HEK293 (cell line): ENCODE data around the gene DMD.

ENCODE experiments used
- CTCF ChIA-PET: fragments of 350-600 bp; formaldehyde crosslinking; extraction: SDS; loops from one replicate; lab custom pipeline; 2021; ENCODE audit warnings: antibody characterized with exemption; lab: Yijun Ruan, JAX
- POLR2A ChIA-PET: fragments of 300-600 bp; formaldehyde crosslinking; extraction: SDS; loops from one replicate; lab custom pipeline; 2020; ENCODE audit warnings: antibody characterized with exemption, inconsistent platforms; lab: Yijun Ruan, JAX
- H3K27ac ChIP-seq: fragments of 200-500 bp; sonication (Bioruptor generic); 2 replicates; pipeline ENCODE4 v1.5.1; 2014; ENCODE audit warnings: low read depth, low read length, control low read depth, inconsistent platforms; ENCODE audit errors: extremely low read depth
- H3K36me3 ChIP-seq, 2 experiments: fragments of 200-500 bp in 1 of 2; sonication (Bioruptor generic) in 1 of 2; 1 replicate in 1 of 2; 2 replicates in 1 of 2; pipeline ENCODE4 v1.5.1; 2014 to 2017; ENCODE audit warnings: inconsistent platforms in 2 of 2, low read length in 2 of 2; ENCODE audit not compliant: control insufficient read depth in 2 of 2, insufficient read depth in 1 of 2
- H3K4me1 ChIP-seq: fragments of 200-500 bp; sonication (Bioruptor generic); 2 replicates; pipeline ENCODE4 v1.5.1; 2014; ENCODE audit warnings: mild to moderate bottlenecking, low read length, inconsistent platforms; ENCODE audit not compliant: control insufficient read depth, insufficient read depth
- H3K4me3 ChIP-seq: 2 replicates; pipeline ENCODE4 v1.5.1; 2011; ENCODE audit warnings: low read depth, mild to moderate bottlenecking, control low read depth, low read length, moderate library complexity
- H3K9me3 ChIP-seq: fragments of 200-500 bp; sonication (Bioruptor generic); 2 replicates; pipeline ENCODE4 v1.5.1; 2014; ENCODE audit warnings: low read depth, low read length, inconsistent platforms; ENCODE audit not compliant: control insufficient read depth, insufficient read depth
- SETDB1 ChIP-seq: IDR thresholded peaks from one replicate; pipeline ENCODE4 v1.6.1; 2017; ENCODE audit warnings: mild to moderate bottlenecking, low read length, moderate library complexity, mixed read lengths; ENCODE audit not compliant: insufficient read length
- TCF7L2 ChIP-seq: IDR thresholded peaks from 2 replicates; pipeline ENCODE4 v1.6.1; 2011; ENCODE audit warnings: low read depth, mild to moderate bottlenecking, inconsistent platforms, low read length, moderate library complexity, borderline replicate concordance
- ZBTB8A ChIP-seq: fragments of 450-650 bp; formaldehyde crosslinking; IDR thresholded peaks from 2 replicates; pipeline ENCODE4 v1.5.1; 2016; ENCODE audit warnings: missing biosample characterization, missing genetic modification characterization
- ZFHX2 ChIP-seq: fragments of 450-650 bp; formaldehyde crosslinking; conservative IDR thresholded peaks from 2 replicates; pipeline ENCODE4 v1.5.1; 2016; ENCODE audit warnings: missing biosample characterization, missing genetic modification characterization
- ZFP37 ChIP-seq: fragments of 450-650 bp; formaldehyde crosslinking; IDR thresholded peaks from 2 replicates; pipeline ENCODE4 v1.5.1; 2016; ENCODE audit warnings: missing biosample characterization, missing genetic modification characterization
- ZNF132 ChIP-seq: fragments of 450-650 bp; formaldehyde crosslinking; IDR thresholded peaks from 2 replicates; pipeline ENCODE4 v1.5.1; 2017; ENCODE audit warnings: missing biosample characterization, missing genetic modification characterization, borderline replicate concordance
- ZNF169 ChIP-seq: fragments of 450-650 bp; formaldehyde crosslinking; IDR thresholded peaks from 2 replicates; pipeline ENCODE4 v1.5.1; 2016; ENCODE audit warnings: missing biosample characterization, missing genetic modification characterization
- ZNF221 ChIP-seq: fragments of 450-650 bp; formaldehyde crosslinking; IDR thresholded peaks from 2 replicates; pipeline ENCODE4 v1.5.1; 2017; ENCODE audit warnings: missing biosample characterization, missing genetic modification characterization, borderline replicate concordance
- ZNF266 ChIP-seq: fragments of 450-650 bp; formaldehyde crosslinking; IDR thresholded peaks from 2 replicates; pipeline ENCODE4 v1.5.1; 2016; ENCODE audit warnings: missing biosample characterization, missing genetic modification characterization, low read depth
- ZNF292 ChIP-seq: fragments of 450-650 bp; formaldehyde crosslinking; IDR thresholded peaks from 2 replicates; pipeline ENCODE4 v1.5.1; 2016; ENCODE audit warnings: low read depth, missing biosample characterization, missing genetic modification characterization, borderline replicate concordance
- ZNF350 ChIP-seq: fragments of 450-650 bp; formaldehyde crosslinking; IDR thresholded peaks from 2 replicates; pipeline ENCODE4 v1.5.0; 2017; ENCODE audit warnings: missing biosample characterization, mild to moderate bottlenecking, missing genetic modification characterization
- ZNF473 ChIP-seq: fragments of 450-650 bp; formaldehyde crosslinking; IDR thresholded peaks from 2 replicates; pipeline ENCODE4 v1.5.1; 2017; ENCODE audit warnings: missing biosample characterization, missing genetic modification characterization
- ZNF600 ChIP-seq: fragments of 450-650 bp; formaldehyde crosslinking; IDR thresholded peaks from 2 replicates; pipeline ENCODE4 v1.5.1; 2016; ENCODE audit warnings: missing biosample characterization, missing genetic modification characterization
- ZNF701 ChIP-seq: fragments of 450-650 bp; formaldehyde crosslinking; IDR thresholded peaks from 2 replicates; pipeline ENCODE4 v1.5.1; 2016; ENCODE audit warnings: missing biosample characterization, missing genetic modification characterization
- ZNF768 ChIP-seq: fragments of 450-650 bp; formaldehyde crosslinking; IDR thresholded peaks from 2 replicates; pipeline ENCODE4 v1.5.1; 2018; ENCODE audit warnings: missing biosample characterization, mild to moderate bottlenecking, missing genetic modification characterization
- ZSCAN23 ChIP-seq: fragments of 450-650 bp; formaldehyde crosslinking; IDR thresholded peaks from 2 replicates; pipeline ENCODE4 v1.5.1; 2016; ENCODE audit warnings: missing biosample characterization, missing genetic modification characterization
- ZXDB ChIP-seq: fragments of 450-650 bp; formaldehyde crosslinking; IDR thresholded peaks from 2 replicates; pipeline ENCODE4 v1.5.1; 2016; ENCODE audit warnings: missing biosample characterization, missing genetic modification characterization
- TF ChIP-seq, protein P1 (sequence below): fragments of 450-650 bp; formaldehyde crosslinking; IDR thresholded peaks from 2 replicates; pipeline ENCODE4 v1.5.1; 2016; ENCODE audit warnings: missing biosample characterization, missing genetic modification characterization
- TF ChIP-seq, protein P2 (sequence below): fragments of 450-650 bp; formaldehyde crosslinking; IDR thresholded peaks from 2 replicates; pipeline ENCODE4 v1.5.1; 2016; ENCODE audit warnings: missing biosample characterization, missing genetic modification characterization
- TF ChIP-seq, protein P3 (sequence below): fragments of 450-650 bp; formaldehyde crosslinking; IDR thresholded peaks from 2 replicates; pipeline ENCODE4 v1.5.1; 2016; ENCODE audit warnings: missing biosample characterization, missing genetic modification characterization

DMD gene

DNA sequence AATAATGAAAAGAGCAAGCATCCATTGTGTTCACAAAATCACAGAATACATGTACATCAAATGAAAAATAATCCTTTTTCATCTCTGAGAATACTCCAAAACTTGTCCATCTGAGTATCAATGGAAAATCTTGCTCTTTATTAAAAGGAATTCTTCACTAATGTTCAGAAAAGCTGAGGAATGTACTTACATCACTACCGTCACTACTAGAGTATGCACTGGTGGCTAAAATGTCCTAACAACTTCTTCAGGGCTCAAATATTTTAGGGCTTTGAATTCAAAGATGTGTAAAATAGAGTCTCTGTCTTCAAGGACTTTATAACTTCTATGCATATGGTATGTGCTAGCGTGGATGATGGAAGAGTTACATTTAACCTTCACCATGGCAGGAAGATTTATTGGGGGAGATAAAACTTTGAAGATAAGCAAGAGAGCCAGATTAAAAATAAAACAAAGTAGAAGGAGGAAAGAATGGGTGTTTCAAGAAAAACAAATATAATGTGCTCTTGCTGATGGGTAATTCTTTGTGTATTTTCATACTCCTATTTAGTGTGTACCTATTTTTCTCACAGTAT lies 55.1 kb downstream of the DMD start:
- H3K9me3 ChIP-seq = no peaks in the 10 kb centered on the region
- no peak for TF ChIP-seq ZBTB8A (tag by site-specific recombination)
- peak; percentile 67; the same call in 1 of the 2 replicates for TF ChIP-seq TCF7L2
- no peak overlapping the region for H3K27ac ChIP-seq
- CTCF ChIA-PET = no interaction called here
- H3K4me1 ChIP-seq = no peaks in the 10 kb centered on the region
- no peak overlapping the region for H3K4me3 ChIP-seq
- no peaks in the 10 kb centered on the region for H3K36me3 ChIP-seq
- POLR2A ChIA-PET = no interaction called here

DNA sequence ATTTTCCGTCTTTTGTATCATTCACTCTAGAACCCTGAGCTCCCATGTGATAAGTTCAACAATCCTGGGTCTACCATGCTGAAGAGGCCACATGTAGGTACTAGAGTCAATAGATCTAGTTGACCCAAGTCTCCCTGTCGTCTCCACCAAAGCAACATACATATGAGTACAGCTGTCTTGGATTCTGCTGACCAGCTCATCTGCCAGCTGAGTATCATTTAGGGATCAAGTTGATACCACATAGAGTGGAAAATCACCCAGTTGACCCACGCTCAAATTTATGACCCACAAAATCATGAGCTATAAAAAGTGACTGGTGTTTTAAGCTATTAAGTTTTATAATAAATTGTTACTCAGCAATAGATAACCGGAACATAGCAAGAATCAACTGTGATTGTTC lies 61.8 kb downstream of the DMD start:
- H3K27ac ChIP-seq = no peak overlapping the region
- ChIA-PET CTCF (interaction anchor here (0.6 to 1.3 kb wide), 2 partner anchors 17 to 93 kb away, joined by 3 read pairs; no protein-coding TSS in a partner anchor), POLR2A (no interaction called here)
- no peaks in the 10 kb centered on the region for H3K9me3 ChIP-seq
- no peaks in the 10 kb centered on the region for H3K4me1 ChIP-seq
- H3K4me3 ChIP-seq = no peak overlapping the region
- H3K36me3 ChIP-seq = no peaks in the 10 kb centered on the region
- TF ChIP-seq SETDB1 (no peak), ZNF221 (tag by site-specific recombination) (no peak), ZNF169 (tag by site-specific recombination) (no peak), ZFP37 (no peak), ZNF768 (tag by site-specific recombination) (no peak), ZNF292 (tag by site-specific recombination) (no peak)
- TF ChIP-seq, protein P1, sequence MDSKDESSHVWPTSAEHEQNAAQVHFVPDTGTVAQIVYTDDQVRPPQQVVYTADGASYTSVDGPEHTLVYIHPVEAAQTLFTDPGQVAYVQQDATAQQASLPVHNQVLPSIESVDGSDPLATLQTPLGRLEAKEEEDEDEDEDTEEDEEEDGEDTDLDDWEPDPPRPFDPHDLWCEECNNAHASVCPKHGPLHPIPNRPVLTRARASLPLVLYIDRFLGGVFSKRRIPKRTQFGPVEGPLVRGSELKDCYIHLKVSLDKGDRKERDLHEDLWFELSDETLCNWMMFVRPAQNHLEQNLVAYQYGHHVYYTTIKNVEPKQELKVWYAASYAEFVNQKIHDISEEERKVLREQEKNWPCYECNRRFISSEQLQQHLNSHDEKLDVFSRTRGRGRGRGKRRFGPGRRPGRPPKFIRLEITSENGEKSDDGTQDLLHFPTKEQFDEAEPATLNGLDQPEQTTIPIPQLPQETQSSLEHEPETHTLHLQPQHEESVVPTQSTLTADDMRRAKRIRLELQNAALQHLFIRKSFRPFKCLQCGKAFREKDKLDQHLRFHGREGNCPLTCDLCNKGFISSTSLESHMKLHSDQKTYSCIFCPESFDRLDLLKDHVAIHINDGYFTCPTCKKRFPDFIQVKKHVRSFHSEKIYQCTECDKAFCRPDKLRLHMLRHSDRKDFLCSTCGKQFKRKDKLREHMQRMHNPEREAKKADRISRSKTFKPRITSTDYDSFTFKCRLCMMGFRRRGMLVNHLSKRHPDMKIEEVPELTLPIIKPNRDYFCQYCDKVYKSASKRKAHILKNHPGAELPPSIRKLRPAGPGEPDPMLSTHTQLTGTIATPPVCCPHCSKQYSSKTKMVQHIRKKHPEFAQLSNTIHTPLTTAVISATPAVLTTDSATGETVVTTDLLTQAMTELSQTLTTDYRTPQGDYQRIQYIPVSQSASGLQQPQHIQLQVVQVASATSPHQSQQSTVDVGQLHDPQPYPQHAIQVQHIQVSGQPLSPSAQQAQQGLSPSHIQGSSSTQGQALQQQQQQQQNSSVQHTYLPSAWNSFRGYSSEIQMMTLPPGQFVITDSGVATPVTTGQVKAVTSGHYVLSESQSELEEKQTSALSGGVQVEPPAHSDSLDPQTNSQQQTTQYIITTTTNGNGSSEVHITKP (tag by site-specific recombination) = no peak
- TF ChIP-seq, protein P2, sequence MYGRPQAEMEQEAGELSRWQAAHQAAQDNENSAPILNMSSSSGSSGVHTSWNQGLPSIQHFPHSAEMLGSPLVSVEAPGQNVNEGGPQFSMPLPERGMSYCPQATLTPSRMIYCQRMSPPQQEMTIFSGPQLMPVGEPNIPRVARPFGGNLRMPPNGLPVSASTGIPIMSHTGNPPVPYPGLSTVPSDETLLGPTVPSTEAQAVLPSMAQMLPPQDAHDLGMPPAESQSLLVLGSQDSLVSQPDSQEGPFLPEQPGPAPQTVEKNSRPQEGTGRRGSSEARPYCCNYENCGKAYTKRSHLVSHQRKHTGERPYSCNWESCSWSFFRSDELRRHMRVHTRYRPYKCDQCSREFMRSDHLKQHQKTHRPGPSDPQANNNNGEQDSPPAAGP (tag by site-specific recombination) = no peak

DNA sequence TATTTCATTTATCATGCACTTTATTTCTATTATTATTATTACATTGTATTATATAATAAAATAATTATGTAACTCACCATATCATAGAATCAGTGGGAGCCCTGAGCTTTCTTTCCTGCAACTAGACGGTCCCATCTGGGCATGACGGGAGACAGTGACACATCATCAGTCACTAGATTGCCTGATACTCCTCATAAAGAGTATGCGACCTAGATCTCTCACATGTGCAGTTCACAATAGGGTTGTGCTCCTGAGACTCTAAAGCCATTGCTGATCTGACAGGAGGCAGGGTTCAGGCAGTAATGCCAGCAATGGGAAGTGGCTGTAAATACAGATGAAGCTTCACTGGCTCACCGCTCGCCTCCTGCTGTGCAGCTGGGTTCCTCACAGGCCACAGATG lies 62.3 kb downstream of the DMD start:
- no peaks in the 10 kb centered on the region for H3K36me3 ChIP-seq
- H3K4me1 ChIP-seq = no peaks in the 10 kb centered on the region
- no peak overlapping the region for H3K27ac ChIP-seq
- CTCF ChIA-PET = interaction anchor here (0.6 to 1.3 kb wide), 2 partner anchors 16 to 93 kb away, joined by 3 read pairs; no protein-coding TSS in a partner anchor
- TF ChIP-seq, protein P3, sequence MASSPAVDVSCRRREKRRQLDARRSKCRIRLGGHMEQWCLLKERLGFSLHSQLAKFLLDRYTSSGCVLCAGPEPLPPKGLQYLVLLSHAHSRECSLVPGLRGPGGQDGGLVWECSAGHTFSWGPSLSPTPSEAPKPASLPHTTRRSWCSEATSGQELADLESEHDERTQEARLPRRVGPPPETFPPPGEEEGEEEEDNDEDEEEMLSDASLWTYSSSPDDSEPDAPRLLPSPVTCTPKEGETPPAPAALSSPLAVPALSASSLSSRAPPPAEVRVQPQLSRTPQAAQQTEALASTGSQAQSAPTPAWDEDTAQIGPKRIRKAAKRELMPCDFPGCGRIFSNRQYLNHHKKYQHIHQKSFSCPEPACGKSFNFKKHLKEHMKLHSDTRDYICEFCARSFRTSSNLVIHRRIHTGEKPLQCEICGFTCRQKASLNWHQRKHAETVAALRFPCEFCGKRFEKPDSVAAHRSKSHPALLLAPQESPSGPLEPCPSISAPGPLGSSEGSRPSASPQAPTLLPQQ = no peak
- TF ChIP-seq ZFHX2 (tag by site-specific recombination) = no peak
- no peak for TF ChIP-seq ZXDB (tag by site-specific recombination)
- TF ChIP-seq ZNF473 (tag by site-specific recombination) = no peak
- no peak for TF ChIP-seq ZNF266 (tag by site-specific recombination)
- no peak for TF ChIP-seq ZNF221 (tag by site-specific recombination)
- no peak for TF ChIP-seq ZNF600
- TF ChIP-seq ZNF701 (tag by site-specific recombination) = no peak
- no peak for TF ChIP-seq ZNF132
- TF ChIP-seq ZNF350 = no peak
- no peak for TF ChIP-seq ZSCAN23 (tag by site-specific recombination)
- no peaks in the 10 kb centered on the region for H3K9me3 ChIP-seq
- POLR2A ChIA-PET = no interaction called here
- no peak overlapping the region for H3K4me3 ChIP-seq
